NCI-H446 (cell line): Measurements from ENCODE around the gene TSHZ1.
"Not testable (repeated sequence)": the region's sequence is repeated elsewhere in the genome, so short reads cannot be mapped to it uniquely, and the experiment has no call there.

ENCODE experiments used
- DNase-seq, 2 experiments: peaks; one replicate each; lab custom pipeline; 2025; lab: John Stamatoyannopoulos, UW

Gene TSHZ1

GRCh38 chr18:75307530-75307929 lies 96.9 kb downstream of the TSHZ1 start:
- DNase-seq, result no peak

GRCh38 chr18:75309564-75309963 lies 99.0 kb downstream of the TSHZ1 start:
- no peak for DNase-seq

GRCh38 chr18:75314117-75314516 lies 103.5 kb downstream of the TSHZ1 start:
- no peak for DNase-seq

- no peak for DNase-seq
Measured at GRCh38 chr18:75314606-75315005, 104.0 kb downstream of the TSHZ1 start.

GRCh38 chr18:75316223-75316622 lies 105.6 kb downstream of the TSHZ1 start:
- DNase-seq, result no peak

- no peak for DNase-seq
Measured at GRCh38 chr18:75316826-75317225, 106.2 kb downstream of the TSHZ1 start.

- no peak for DNase-seq
Measured at GRCh38 chr18:75317300-75317699, 106.7 kb downstream of the TSHZ1 start.

- DNase-seq, result no peak
Measured at GRCh38 chr18:75317703-75318102, 107.1 kb downstream of the TSHZ1 start.

GRCh38 chr18:75319905-75320304 lies 109.3 kb downstream of the TSHZ1 start:
- DNase-seq, result no peak

GRCh38 chr18:75320506-75320905 lies 109.9 kb downstream of the TSHZ1 start:
- DNase-seq, result no peak

GRCh38 chr18:75321431-75321830 lies 110.8 kb downstream of the TSHZ1 start:
- DNase-seq, result no peak

- no peak for DNase-seq
Measured at GRCh38 chr18:75322206-75322605, 111.6 kb downstream of the TSHZ1 start.

- no peak for DNase-seq
Measured at GRCh38 chr18:75323821-75324585, 113.4 kb downstream of the TSHZ1 start.

- no peak for DNase-seq
Measured at GRCh38 chr18:75324686-75325257, 114.2 kb downstream of the TSHZ1 start.

- not testable (repeated sequence) for DNase-seq
Measured at GRCh38 chr18:75329753-75330152, 119.2 kb downstream of the TSHZ1 start.

- DNase-seq, result no peak
Measured at GRCh38 chr18:75330308-75330707, 119.7 kb downstream of the TSHZ1 start.

GRCh38 chr18:75334869-75335268 lies 124.3 kb downstream of the TSHZ1 start:
- DNase-seq, result no peak

GRCh38 chr18:75335511-75335910 lies 124.9 kb downstream of the TSHZ1 start:
- DNase-seq, result no peak

GRCh38 chr18:75336767-75337166 lies 126.2 kb downstream of the TSHZ1 start:
- no peak for DNase-seq

GRCh38 chr18:75337348-75337747 lies 126.8 kb downstream of the TSHZ1 start:
- DNase-seq, result no peak

GRCh38 chr18:75338631-75339030 lies 128.0 kb downstream of the TSHZ1 start:
- DNase-seq, result no peak
